Suprapubic skin (tissue), 4 donors: ENCODE results near the gene ESPNL. TPM values are rescaled to one million over a fixed set of nuclear protein-coding genes. Genes with fewer than 3 reads are reported as not detected.

Source experiments
- DNase-seq, 2 donors: peaks; one replicate each; pipeline ENCODE4 v3.0.0-alpha.2; 2019; ENCODE audit warnings: low spot score in 2 of 2
- H3K27ac ChIP-seq: fragments of 200-600 bp; sonication (generic); one replicate; pipeline ENCODE4 v1.5.1; 2019
- H3K27me3 ChIP-seq: fragments of 200-600 bp; sonication (generic); one replicate; pipeline ENCODE4 v1.5.1; 2019
- H3K36me3 ChIP-seq: fragments of 200-600 bp; sonication (generic); one replicate; pipeline ENCODE4 v1.5.1; 2019
- H3K4me1 ChIP-seq: fragments of 200-600 bp; sonication (generic); one replicate; pipeline ENCODE4 v1.5.1; 2019
- H3K4me3 ChIP-seq: fragments of 200-600 bp; sonication (generic); one replicate; pipeline ENCODE4 v1.5.1; 2019; ENCODE audit warnings: mild to moderate bottlenecking
- H3K9me3 ChIP-seq: fragments of 200-600 bp; sonication (generic); one replicate; pipeline ENCODE4 v1.5.1; 2019
- EP300 ChIP-seq: sonication (generic); formaldehyde crosslinking; IDR thresholded peaks from one replicate; pipeline ENCODE4 v1.6.1; 2017; ENCODE audit warnings: antibody characterized with exemption
- POLR2A ChIP-seq, 2 donors: fragments of 450-650 bp; IDR thresholded peaks; one replicate each; pipeline ENCODE4 v1.6.1; 2017; ENCODE audit warnings: antibody characterized with exemption in 2 of 2, mild to moderate bottlenecking in 2 of 2, moderate library complexity in 2 of 2
- POLR2AphosphoS5 ChIP-seq, 3 donors: sonication (generic); formaldehyde crosslinking; IDR thresholded peaks; one replicate each; pipeline ENCODE4 v1.6.1; 2017; ENCODE audit warnings: antibody characterized with exemption in 3 of 3
- WGBS: methylation state at CpG from one replicate; pipeline ENCODE4 v1.1.5; 2018; 5-methylcytosine and 5-hydroxymethylcytosine counted together
- total RNA-seq, 4 donors: library from RNA; depleted of rRNA; stranded (reverse); fragments of >200 nt; gene quantifications; one replicate each; pipeline ENCODE4 v1.1.0, GENCODE V29; 2016
- TF ChIP-seq, protein P1 (sequence below), 2 donors: fragments of 200-600 bp in 1 of 2; fragments of 450-650 bp in 1 of 2; sonication (generic) in 1 of 2; IDR thresholded peaks; one replicate each; pipeline ENCODE4 v1.5.1; 2016 to 2019; ENCODE audit warnings: antibody characterized with exemption in 2 of 2, mild to moderate bottlenecking in 1 of 2, moderate library complexity in 1 of 2

ESPNL gene
- total RNA-seq, 4 donors from 2014 or later, result 0.25 to 0.56 TPM; not detected in 2

DNA sequence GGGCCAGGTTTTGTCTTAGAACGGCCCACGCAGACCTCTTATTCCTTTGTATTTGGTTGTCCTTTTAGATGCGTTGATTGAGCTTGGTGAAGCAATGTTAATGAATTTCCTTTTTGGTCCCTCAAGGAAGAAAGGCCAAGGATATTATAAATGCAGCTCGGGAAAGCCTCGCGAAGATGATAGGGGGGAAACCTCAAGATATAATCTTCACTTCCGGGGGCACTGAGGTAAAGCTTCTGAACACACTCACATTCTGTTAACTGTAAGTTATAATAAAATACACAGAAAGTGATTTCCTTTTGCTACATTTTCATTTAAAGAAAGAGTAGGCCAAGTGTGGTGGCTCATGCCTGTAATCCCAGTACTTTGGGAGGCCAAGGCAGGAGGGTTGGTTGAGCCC is 32.2 kb upstream of the ESPNL start:
- TF ChIP-seq POLR2A (IDR thresholded peaks at IDR 0.05) (no peak), POLR2AphosphoS5 (IDR thresholded peaks at IDR 0.05) (no peak), EP300 (no peak)
- TF ChIP-seq, protein P1, sequence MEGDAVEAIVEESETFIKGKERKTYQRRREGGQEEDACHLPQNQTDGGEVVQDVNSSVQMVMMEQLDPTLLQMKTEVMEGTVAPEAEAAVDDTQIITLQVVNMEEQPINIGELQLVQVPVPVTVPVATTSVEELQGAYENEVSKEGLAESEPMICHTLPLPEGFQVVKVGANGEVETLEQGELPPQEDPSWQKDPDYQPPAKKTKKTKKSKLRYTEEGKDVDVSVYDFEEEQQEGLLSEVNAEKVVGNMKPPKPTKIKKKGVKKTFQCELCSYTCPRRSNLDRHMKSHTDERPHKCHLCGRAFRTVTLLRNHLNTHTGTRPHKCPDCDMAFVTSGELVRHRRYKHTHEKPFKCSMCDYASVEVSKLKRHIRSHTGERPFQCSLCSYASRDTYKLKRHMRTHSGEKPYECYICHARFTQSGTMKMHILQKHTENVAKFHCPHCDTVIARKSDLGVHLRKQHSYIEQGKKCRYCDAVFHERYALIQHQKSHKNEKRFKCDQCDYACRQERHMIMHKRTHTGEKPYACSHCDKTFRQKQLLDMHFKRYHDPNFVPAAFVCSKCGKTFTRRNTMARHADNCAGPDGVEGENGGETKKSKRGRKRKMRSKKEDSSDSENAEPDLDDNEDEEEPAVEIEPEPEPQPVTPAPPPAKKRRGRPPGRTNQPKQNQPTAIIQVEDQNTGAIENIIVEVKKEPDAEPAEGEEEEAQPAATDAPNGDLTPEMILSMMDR (IDR thresholded peaks at IDR 0.05), result no peak
- no peak for DNase-seq
- Histone ChIP-seq H3K27me3 (no peaks in the 10 kb centered on the region), H3K9me3 (no peaks in the 10 kb centered on the region), H3K4me1 (no peaks in the 10 kb centered on the region), H3K27ac (no peak overlapping the region), H3K36me3 (peaks cover 47% of the 10 kb centered on the region), H3K4me3 (no peak overlapping the region)
- whole genome bisulfite sequencing, result 90% methylated on average over 7 of the region's 7 CpGs

DNA sequence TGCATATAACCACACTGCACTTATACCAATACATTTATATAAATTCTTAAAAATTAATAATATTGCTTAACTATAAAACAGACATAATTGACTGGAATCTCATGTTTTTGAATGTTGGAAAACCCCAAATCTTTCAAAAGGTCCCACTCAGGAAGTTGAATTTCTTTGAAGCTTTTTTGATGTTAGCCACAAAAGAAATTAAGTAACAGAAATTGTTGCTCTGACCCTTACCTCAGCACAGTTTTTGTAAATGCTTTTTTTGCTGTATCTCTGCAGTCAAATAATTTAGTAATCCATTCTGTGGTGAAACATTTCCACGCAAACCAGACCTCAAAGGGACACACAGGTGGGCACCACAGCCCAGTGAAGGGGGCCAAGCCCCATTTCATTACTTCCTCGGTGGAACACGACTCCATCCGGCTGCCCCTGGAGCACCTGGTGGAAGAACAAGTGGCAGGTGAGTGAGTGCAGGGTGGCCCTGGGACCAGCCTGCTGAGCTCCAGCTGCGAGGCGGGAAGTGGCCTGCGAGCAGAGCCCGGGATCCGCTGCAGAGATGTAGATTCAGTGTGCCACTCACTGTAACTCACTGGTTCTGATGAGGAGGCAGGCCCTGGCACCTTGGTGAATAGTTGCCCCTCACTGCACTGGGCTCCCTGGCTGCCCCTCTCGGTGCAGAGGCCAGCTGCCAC is 31.0 kb upstream of the ESPNL start:
- H3K27ac ChIP-seq, result no peak overlapping the region
- H3K4me3 ChIP-seq, result no peak overlapping the region
- peaks cover 48% of the 10 kb centered on the region for H3K36me3 ChIP-seq
- no peak for TF ChIP-seq EP300
- TF ChIP-seq POLR2AphosphoS5 (IDR thresholded peaks at IDR 0.05), result no peak
- no peak for TF ChIP-seq POLR2A (IDR thresholded peaks at IDR 0.05)
- TF ChIP-seq, protein P1 (IDR thresholded peaks at IDR 0.05), result no peak
- DNase-seq, result no peak
- H3K4me1 ChIP-seq, result no peaks in the 10 kb centered on the region
- H3K9me3 ChIP-seq, result no peaks in the 10 kb centered on the region
- 93% methylated on average over 8 of the region's 10 CpGs for WGBS
- H3K27me3 ChIP-seq, result no peaks in the 10 kb centered on the region

DNA sequence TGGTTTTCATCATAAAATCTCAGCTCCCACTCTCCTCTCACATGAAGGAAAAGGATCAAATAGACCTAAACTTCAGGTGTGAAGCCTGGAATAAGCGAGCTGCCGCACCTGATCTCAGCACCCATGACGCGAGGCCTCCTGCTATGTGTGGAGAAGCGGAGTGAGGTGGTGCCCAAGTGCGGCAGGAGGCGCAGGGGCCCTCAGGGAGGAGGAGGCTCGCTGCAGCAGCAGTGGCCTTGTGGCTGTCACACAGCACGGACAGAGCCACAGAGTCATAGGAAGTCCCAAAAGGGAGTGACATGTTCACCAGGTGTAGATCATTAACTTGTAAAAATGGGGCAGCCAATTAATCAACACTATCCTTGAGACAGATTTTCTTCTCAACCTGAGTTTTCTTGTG is 30.3 kb upstream of the ESPNL start:
- H3K4me3 ChIP-seq, result no peak overlapping the region
- no peaks in the 10 kb centered on the region for H3K27me3 ChIP-seq
- DNase-seq, result no peak
- 82% methylated on average over 9 of the region's 9 CpGs for WGBS
- no peaks in the 10 kb centered on the region for H3K9me3 ChIP-seq
- no peak overlapping the region for H3K27ac ChIP-seq
- peaks cover 48% of the 10 kb centered on the region for H3K36me3 ChIP-seq
- TF ChIP-seq EP300 (no peak), POLR2A (IDR thresholded peaks at IDR 0.05) (no peak), POLR2AphosphoS5 (IDR thresholded peaks at IDR 0.05) (no peak)
- TF ChIP-seq, protein P1 (IDR thresholded peaks at IDR 0.05), result no peak
- no peaks in the 10 kb centered on the region for H3K4me1 ChIP-seq

DNA sequence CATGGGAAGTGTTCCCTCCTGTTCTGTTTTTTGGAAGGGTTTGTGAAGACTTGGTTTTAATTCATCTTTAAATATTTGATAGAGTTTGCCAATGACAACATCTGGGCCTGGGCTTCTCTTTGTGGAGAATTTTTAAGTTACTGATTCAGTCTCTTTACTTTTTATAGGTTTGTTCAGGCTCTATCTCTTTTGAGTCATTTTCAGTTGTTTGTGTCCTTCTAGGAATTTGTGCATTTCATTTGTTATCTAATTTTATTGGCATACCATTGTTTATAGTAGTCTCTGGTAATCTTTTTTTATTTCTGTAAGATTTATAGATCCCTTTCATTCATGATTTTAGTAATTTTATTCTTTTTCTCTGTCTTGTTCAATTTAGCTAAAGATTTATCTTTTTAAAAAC is 24.7 kb upstream of the ESPNL start:
- TF ChIP-seq, protein P1 (IDR thresholded peaks at IDR 0.05), result no peak
- TF ChIP-seq POLR2A (IDR thresholded peaks at IDR 0.05) (no peak), EP300 (no peak), POLR2AphosphoS5 (IDR thresholded peaks at IDR 0.05) (no peak)
- peaks cover 21% of the 10 kb centered on the region for H3K36me3 ChIP-seq

DNA sequence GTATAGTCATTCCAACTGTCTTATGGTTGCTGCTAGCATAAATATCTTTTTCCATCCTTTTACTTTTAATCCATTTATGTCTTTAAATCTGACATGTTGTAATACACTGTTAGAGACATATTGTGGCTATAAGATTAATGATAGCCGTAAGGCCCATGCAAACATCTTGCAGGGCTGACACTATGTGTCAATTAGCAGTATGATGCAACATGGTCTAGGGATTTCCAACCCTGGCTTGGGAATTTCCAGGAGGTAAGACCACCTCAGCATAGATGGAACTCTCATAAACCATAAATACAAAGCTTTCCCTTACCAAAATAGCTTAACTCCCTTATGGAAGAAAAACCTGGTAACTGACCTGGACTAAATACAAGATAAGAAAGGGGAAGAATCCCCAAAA is 22.8 kb upstream of the ESPNL start:
- 100% methylated on average over 1 of the region's 1 CpG for WGBS
- Histone ChIP-seq H3K4me3 (no peak overlapping the region), H3K9me3 (no peaks in the 10 kb centered on the region), H3K27me3 (no peaks in the 10 kb centered on the region), H3K36me3 (peaks cover 31% of the 10 kb centered on the region), H3K27ac (no peak overlapping the region), H3K4me1 (no peaks in the 10 kb centered on the region)
- no peak for DNase-seq
- TF ChIP-seq, protein P1 (IDR thresholded peaks at IDR 0.05), result no peak
- TF ChIP-seq POLR2AphosphoS5 (IDR thresholded peaks at IDR 0.05), result no peak
- TF ChIP-seq EP300, result no peak
- TF ChIP-seq POLR2A (IDR thresholded peaks at IDR 0.05), result no peak

More for the DNA sequence above, 24.7 kb upstream of the ESPNL start:
- no peak overlapping the region for H3K4me3 ChIP-seq
- H3K27me3 ChIP-seq, result no peaks in the 10 kb centered on the region
- no peaks in the 10 kb centered on the region for H3K9me3 ChIP-seq
- H3K27ac ChIP-seq, result no peak overlapping the region
- DNase-seq, result no peak
- H3K4me1 ChIP-seq, result no peaks in the 10 kb centered on the region
